ENCODE results near the gene RPAP2. TPM values are rescaled to one million over a fixed set of nuclear protein-coding genes. Genes with fewer than 3 reads are reported as not detected.

The RPAP2 gene
- total and polyA plus RNA-seq, 4 donors = 5.0 to 24.5 (median 10.4) TPM

DNA sequence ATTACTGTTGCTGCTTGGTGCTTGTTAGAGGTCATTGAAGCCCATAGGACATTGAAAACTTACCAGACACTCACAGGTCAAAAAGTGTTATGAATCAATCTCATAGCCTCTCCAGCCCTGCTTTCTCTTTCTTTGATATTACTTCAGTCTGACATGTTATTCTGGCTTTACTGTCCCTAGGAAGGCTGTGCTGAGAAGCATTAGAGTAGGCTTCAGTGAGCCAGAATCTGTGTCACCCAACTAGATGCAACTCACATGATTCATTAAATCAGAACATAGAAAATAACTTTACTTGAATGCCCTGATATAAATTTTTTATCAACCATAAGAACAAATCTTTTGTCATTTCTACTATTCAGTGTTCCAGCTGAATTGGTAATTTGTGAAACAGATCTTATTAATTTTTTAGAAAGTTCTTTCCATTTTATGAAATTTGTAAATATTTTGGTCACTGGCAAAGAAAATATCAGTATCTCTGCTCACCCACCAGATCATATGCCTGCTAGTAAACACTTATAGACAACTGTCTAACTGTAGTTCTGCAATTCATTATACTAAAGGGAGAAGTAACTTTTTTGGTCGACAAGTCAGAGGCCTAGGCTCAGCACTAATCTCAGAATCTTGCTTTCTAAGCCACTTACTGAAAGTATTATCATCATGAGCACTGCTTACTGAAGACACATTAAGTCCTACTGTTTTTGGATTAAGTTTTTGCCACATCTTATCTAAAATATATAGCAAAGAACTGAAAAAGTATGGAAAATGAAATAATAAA lies 48.2 kb downstream of the RPAP2 start:
- TF ChIP-seq, protein P1, sequence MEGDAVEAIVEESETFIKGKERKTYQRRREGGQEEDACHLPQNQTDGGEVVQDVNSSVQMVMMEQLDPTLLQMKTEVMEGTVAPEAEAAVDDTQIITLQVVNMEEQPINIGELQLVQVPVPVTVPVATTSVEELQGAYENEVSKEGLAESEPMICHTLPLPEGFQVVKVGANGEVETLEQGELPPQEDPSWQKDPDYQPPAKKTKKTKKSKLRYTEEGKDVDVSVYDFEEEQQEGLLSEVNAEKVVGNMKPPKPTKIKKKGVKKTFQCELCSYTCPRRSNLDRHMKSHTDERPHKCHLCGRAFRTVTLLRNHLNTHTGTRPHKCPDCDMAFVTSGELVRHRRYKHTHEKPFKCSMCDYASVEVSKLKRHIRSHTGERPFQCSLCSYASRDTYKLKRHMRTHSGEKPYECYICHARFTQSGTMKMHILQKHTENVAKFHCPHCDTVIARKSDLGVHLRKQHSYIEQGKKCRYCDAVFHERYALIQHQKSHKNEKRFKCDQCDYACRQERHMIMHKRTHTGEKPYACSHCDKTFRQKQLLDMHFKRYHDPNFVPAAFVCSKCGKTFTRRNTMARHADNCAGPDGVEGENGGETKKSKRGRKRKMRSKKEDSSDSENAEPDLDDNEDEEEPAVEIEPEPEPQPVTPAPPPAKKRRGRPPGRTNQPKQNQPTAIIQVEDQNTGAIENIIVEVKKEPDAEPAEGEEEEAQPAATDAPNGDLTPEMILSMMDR (IDR thresholded peaks at IDR 0.05; ENCODE audit: control extremely low read depth, extremely low read depth) = no peak
- Histone ChIP-seq H3K27me3 (ENCODE audit: control insufficient read depth in 3 of 3, insufficient read depth in 3 of 3, low read length in 2 of 3) (no peaks in the 10 kb centered on the region), H3K4me1 (ENCODE audit: control insufficient read depth in 5 of 5, insufficient read depth in 5 of 5, low read length in 5 of 5) (no peaks in the 10 kb centered on the region), H3K9me3 (ENCODE audit: control insufficient read depth in 4 of 4, insufficient read depth in 3 of 4, low read length in 3 of 4) (no peaks in the 10 kb centered on the region), H3K36me3 (ENCODE audit: control insufficient read depth in 4 of 4, insufficient read depth in 4 of 4, low read length in 4 of 4) (peaks cover 12 to 33% (median 20%) of the 10 kb centered on the region in 4 donors), H3K4me3 (no peak overlapping the region), H3K27ac (ENCODE audit: low read depth in 1 of 2, low read length in 1 of 2) (no peak overlapping the region), H3K9ac (ENCODE audit: insufficient read depth in 1 of 2, low read length in 2 of 2) (no peak overlapping the region)
- 50 to 82% methylated on average over 1 of the region's 1 CpG for WGBS, 2 donors
- DNase-seq (no peak), ATAC-seq (ENCODE audit: insufficient read depth, low FRiP score) (no peak)

- no peak overlapping the region for H3K9ac ChIP-seq (ENCODE audit: insufficient read depth in 1 of 2, low read length in 2 of 2)
- TF ChIP-seq, protein P1 (IDR thresholded peaks at IDR 0.05; ENCODE audit: control extremely low read depth, extremely low read depth) = no peak
- ATAC-seq (ENCODE audit: insufficient read depth, low FRiP score) (no peak), DNase-seq (no peak)
- no peak overlapping the region for H3K4me3 ChIP-seq
- WGBS, 2 donors = 96 to 98% methylated on average over 1 of the region's 1 CpG
- H3K36me3 ChIP-seq (ENCODE audit: control insufficient read depth in 4 of 4, insufficient read depth in 4 of 4, low read length in 4 of 4) = peaks cover 12 to 33% (median 24%) of the 10 kb centered on the region in 4 donors
- H3K9me3 ChIP-seq (ENCODE audit: control insufficient read depth in 4 of 4, insufficient read depth in 3 of 4, low read length in 3 of 4) = peaks cover 0 to 6% (median under 1%) of the 10 kb centered on the region in 4 donors
- H3K4me1 ChIP-seq (ENCODE audit: control insufficient read depth in 5 of 5, insufficient read depth in 5 of 5, low read length in 5 of 5) = no peaks in the 10 kb centered on the region
- no peaks in the 10 kb centered on the region for H3K27me3 ChIP-seq (ENCODE audit: control insufficient read depth in 3 of 3, insufficient read depth in 3 of 3, low read length in 2 of 3)
- H3K27ac ChIP-seq (ENCODE audit: low read depth in 1 of 2, low read length in 1 of 2) = no peak overlapping the region
These were observed 54.0 kb downstream of the RPAP2 start for GRCh38 chr1:92352856-92353255.

DNA sequence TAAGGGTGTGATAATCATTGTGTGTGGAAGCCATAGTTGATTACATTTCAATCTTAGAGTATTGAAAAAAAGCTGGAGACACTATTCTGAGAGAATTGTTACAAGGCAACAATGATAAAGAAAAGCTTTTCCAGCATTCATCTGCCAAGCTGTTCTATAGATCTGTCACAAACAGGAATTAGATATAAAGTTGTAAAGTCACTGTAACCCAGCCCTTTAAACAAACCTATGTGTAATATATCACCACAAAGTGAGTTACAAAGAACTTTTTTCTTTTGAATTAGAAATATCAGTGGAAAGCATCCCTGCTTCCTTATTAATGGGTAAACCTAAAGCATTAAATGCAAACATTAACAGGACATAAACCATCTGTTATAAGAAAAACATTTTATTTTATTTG lies 55.4 kb downstream of the RPAP2 start:
- Histone ChIP-seq H3K4me3 (no peak overlapping the region), H3K36me3 (ENCODE audit: control insufficient read depth in 4 of 4, insufficient read depth in 4 of 4, low read length in 4 of 4) (peaks cover 11 to 30% (median 25%) of the 10 kb centered on the region in 4 donors), H3K9ac (ENCODE audit: insufficient read depth in 1 of 2, low read length in 2 of 2) (no peak overlapping the region), H3K4me1 (ENCODE audit: control insufficient read depth in 5 of 5, insufficient read depth in 5 of 5, low read length in 5 of 5) (no peaks in the 10 kb centered on the region), H3K9me3 (ENCODE audit: control insufficient read depth in 4 of 4, insufficient read depth in 3 of 4, low read length in 3 of 4) (peaks cover 0 to 6% (median under 1%) of the 10 kb centered on the region in 4 donors), H3K27me3 (ENCODE audit: control insufficient read depth in 3 of 3, insufficient read depth in 3 of 3, low read length in 2 of 3) (no peaks in the 10 kb centered on the region), H3K27ac (ENCODE audit: low read depth in 1 of 2, low read length in 1 of 2) (no peak overlapping the region)
- ATAC-seq (ENCODE audit: insufficient read depth, low FRiP score) (no peak), DNase-seq (no peak)
- TF ChIP-seq, protein P1 (IDR thresholded peaks at IDR 0.05; ENCODE audit: control extremely low read depth, extremely low read depth) = no peak
